ENCODE measurements around the gene ZFP92.
"Not testable (repeated sequence)": the region's sequence is repeated elsewhere in the genome, so short reads cannot be mapped to it uniquely, and the experiment has no call there.

The ZFP92 gene

GRCh38 chrX:153411255-153411987 is at the start of gene ZFP92:
TSS of gene ZFP92 (plus strand) at chrX:153411472. CDS start at chrX:153418323, 6,851 bp downstream.
- peak in 17 of 56 donors; percentile 1 to 38 (median 11) for DNase-seq

DNA sequence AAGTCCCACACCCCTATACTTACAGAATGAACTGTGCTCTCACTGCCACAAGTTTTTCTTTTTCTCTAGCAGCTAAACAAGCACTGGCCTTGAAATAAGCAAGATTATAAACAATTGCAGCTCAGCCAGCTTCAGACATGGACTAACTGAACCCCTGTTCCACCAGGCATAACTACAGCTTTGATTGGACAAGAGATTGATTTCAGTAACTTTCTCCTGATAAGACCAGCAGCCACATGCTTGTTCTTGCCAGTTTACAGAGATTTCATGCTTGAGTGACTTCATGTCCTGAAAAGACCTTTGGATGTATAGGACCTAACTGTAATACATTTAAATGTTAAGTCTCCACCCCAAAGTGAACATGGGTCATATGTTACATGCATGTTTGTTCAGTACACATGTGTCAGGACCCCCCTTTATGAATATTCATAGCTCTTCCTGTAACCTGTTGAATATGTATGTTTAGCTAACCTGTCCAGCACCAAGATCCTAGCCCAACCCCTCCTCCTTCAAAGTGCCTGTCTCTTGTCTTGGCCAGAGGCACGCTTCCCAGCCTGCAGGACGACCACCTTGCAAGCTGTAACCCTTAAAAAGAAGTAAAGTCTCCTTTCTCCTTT is 49.4 kb upstream of the ZFP92 start:
- DNase-seq, result no peak

GRCh38 chrX:153365670-153366069 is 45.6 kb upstream of the ZFP92 start:
- DNase-seq, result no peak

DNA sequence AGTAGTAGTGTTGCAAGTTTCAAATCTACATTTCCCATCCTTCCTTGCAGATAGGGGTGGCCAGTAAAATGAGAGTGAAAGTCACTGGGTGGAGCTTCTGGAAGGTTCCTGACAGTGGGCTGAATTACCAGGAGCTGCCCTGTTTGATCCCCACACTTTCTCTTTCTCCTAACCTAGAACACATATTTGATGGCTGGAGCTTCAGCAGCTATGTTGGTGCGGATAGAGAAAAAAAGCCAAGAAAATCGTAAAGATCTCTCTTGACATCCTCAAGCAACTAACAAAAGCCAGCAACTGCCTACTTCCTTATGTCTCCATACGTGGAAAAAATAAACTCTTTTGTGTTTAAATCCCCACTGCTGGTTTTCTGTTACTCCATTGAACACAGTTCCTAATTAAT is 45.2 kb upstream of the ZFP92 start:
- no peak for DNase-seq

GRCh38 chrX:153366878-153367538 is 44.3 kb upstream of the ZFP92 start:
- no peak for DNase-seq

DNA sequence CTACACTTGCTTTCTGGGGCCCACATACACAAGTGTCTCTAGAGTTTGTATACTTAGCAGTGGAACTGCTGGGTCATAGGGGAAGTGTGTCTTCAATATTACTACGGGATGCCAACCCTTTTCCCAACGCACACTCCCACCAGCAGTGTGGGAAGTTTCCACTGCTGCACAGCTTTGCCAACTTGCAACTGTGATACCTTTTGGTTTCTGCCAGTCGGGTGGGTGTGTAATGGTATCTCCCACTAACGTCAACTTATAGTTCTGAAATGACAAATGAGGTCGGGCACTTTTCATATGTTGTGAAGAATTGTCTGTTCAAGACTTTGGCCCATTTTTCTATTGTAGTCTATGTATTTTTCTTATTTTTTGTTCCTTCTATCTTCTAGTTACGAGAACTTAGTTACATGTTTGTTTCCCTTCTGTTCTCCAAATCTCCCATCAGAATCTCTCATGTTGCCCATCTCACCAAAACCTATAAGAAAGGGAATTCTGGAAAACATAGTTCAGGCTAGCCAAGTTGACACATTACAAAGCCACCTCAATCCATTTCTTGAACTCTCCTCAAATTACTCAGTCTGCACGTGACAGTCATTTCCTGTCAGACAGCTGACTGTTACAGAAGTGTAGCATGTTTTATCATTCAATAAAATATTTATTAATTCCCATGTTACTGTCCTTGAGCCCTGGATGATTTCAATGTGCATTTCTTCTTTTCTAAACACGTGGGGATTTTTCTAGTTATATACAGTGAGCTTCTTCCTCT is 40.8 kb upstream of the ZFP92 start:
- DNase-seq, result no peak

- no peak for DNase-seq
These were observed 40.0 kb upstream of the ZFP92 start for GRCh38 chrX:153371256-153371655.

- no peak for DNase-seq
These were observed 38.3 kb upstream of the ZFP92 start for GRCh38 chrX:153372949-153373348.

GRCh38 chrX:153374426-153374825 is 36.8 kb upstream of the ZFP92 start:
- no peak for DNase-seq

DNA sequence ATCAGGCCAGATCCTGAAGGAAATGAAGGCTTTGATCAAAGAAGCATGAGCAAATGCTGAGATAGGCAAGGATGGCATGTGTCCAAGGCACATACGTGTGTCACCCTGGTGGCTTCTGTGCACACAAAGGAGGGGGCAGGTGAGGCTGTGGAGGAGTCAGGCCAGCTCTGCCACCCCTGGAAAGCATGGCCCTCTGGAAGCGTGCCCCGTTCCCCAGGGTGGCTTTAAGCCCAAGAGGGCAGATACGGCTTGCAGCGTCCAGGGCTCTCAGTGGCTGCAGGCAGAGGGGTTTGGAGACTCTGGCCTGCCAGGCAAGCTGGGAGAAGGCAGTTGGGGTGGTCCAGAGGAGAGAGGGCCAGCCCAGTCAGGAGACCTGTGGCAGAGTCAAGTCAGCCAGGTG is 35.7 kb upstream of the ZFP92 start:
- DNase-seq, result no peak

GRCh38 chrX:153377727-153378126 is 33.5 kb upstream of the ZFP92 start:
- DNase-seq, result no peak

- DNase-seq, result no peak
These were observed 32.7 kb upstream of the ZFP92 start for GRCh38 chrX:153378607-153379006.

GRCh38 chrX:153379508-153379907 is 31.8 kb upstream of the ZFP92 start:
- no peak for DNase-seq

DNA sequence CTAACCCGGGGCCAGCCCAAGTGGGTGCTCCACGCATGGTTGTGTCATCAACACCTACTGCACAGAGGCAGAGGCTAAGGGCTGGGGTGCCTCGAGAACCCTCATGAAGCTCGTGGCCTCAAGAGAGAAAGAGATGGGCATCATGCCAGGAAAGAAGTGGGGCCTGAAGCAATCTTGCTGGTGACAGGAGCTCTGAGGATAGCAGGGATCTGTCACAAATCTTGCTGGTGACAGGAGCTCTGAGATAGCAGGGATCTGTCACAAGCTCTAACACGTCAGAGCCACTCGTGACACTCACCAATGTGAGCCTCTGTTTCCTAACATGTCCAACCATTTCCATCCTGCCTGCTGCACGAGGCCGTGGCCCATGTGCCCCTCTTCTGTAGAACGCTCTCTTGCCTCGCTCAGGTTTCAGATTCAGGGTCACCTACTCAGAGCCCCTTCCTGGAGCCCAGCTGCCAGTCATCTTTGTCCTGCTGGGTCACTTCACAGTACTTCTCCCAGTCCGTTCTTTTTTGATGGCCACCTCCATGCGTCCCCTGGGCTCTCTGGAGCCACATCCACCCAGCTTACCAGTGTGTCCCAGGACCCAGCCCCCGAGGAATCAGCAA is 31.2 kb upstream of the ZFP92 start:
- no peak for DNase-seq

DNA sequence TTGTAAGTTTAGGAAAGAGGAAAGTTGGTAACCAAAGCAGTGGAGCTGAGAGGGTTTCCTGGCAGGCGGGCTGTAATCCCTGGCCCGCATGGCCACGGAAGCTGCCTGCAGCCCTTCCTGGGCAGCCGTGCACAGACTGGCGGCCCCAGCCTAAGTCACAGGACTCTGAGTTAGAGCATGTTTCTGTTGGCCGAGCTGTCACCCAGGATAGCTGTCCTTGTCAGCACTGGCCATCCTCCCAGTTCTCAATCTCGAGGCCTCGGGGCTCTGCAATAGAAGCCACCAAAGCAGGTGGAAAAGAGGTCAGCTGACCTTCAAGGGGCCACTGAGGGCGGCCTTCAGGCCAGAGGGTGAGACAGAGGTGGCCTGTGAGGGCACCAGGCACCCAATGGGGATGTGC is 30.6 kb upstream of the ZFP92 start:
- DNase-seq, result no peak

DNA sequence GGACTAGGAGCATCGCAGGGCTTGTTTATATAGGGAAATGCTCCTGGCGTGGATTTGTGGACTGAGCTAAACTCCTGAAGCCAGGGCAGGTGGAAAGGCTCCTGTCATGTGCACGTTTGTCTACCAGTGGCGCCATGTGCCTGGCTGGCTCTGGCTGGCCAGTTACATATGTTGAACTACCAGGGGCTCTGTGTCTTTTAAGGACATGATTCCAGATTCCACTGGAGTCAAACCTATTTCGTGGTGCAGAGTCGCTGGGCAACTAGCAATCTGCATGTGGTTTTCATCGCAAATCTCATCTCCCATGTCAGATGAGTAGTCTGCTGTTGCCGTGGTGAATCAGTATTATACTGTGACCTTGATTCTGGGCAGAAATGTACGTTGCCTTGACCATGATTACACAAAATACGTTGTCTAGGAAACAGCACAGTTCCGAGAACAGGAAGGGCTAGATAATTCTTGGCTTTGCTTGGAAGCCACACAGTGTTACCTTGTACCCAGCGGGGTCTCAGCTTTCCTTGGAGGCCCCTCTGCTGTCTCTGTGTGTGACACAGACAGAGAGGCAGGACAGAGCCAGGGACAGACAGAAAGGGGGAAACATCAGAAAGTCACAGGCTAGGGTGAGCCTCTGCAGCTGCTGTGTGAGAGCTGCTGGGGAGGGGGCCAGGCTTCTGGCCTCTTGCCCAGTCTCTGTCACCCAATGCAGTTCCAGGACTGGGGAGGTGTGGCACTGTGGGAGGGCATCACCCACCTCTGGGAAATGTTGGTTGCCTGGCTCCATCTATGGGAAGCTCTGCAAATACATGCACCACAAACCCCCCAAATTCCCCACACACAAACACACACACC is 29.4 kb upstream of the ZFP92 start:
- DNase-seq, result peak in 23 of 56 donors; percentile 1 to 55 (median 17)

GRCh38 chrX:153382563-153383482 is 28.4 kb upstream of the ZFP92 start:
- no peak for DNase-seq

GRCh38 chrX:153384390-153384789 is 26.9 kb upstream of the ZFP92 start:
- no peak for DNase-seq

DNA sequence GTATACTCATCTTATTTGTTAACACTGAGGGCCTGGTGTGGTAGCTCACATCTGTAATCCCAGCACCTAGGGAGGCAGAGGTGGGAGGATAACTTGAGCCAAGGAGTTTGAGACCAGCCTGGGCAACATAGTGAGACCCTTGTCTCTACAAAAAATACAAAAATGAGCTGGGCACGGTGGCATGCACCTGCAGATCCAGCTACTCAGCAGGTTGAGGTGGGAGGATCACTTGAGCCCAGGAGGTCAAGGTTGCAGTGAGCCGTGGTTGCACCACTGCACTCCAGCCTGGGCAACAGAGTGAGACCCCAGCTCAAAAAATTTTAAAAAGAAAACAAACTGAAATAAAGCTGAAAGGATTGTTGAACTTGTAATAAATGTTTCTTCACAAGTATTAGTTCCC is 26.3 kb upstream of the ZFP92 start:
- DNase-seq, result not testable (repeated sequence)
